ENCODE measurements around the gene THOC7.

THOC7 gene

DNA sequence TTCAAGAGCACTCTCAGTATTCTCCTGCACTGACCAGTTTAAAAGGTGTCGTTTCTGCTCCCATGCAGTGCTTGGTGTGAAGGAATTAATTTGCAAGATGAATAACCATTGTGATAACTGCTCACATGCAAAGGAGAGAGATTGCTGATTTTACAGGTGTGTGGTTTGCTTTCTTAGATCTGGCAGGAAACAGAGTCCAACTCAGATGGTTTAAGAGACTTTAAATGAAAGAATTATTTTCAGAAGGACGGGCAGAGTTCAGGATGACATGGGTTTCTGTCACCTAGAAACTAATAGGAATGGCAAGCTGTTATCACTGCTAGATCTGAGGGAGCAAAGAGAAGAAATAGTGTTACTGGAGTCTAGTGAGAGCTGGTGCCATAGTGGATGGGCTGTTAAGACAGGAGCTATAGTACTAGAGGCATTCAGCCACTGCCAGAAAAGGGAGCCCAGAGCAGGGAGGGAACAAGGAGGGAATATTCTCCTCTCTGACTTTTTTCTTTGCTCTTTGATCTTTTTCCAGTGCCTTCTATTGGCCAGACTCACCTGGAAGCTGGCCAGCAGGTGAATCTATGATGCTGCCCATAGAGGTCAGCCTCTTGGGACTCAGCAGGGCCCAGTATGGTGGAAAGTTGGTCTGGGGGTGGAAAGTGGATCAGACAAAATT lies 14.9 kb upstream of the THOC7 start:
- no peak for DNase-seq (ENCODE audit: low read depth in 2 of 2)

DNA sequence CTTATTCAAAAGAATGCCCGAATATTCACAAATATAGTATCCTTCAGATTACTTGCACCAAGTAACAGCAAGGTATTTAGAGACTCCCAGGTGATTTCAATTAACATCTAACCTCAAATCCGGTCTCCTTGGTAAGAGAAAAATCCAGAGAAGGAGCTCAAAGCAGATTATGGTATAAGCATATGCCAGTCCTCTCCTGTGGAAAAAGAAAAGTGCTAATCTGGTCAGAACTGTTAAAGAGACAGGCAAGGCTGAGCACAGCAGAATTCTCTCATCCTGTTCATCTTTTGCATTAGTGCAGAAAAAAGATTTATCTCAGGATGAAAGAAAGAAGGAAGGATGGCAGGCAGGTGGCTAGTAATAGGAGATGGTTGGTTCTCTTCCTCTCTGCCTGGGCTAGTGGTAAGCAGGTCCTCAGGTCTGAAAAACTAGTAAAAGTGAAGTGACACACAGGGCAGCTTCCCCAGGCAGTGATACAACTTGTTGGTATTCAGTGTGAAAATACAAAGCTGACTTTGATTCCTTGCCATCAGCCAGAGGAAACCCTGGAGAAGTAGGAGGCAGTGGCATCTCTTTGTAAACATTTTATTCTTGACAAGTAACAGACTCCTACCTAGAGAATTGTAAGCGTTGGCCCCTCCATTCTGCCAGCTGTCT lies 14.3 kb upstream of the THOC7 start:
- no peak for DNase-seq (ENCODE audit: low read depth in 2 of 2)

DNA sequence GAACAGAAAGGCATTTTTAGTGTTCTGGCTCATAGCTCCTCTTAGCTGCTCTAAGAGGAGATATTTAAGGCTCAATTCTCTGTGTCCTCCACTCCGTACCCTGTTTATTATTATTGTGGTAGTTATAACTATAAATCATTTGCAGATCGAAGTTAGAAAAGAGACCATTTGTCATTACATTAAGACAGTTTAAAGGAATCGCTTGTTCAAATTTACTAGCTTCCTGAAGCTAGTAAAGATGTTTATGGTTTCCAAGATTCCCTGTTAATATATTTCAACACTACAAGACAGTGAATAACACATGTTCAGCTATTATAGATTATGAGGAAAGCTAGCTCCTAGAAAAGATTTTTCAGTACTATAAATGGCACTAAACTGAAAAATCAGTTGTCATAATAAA lies 12.7 kb upstream of the THOC7 start:
- DNase-seq (ENCODE audit: low read depth in 2 of 2), result no peak

DNA sequence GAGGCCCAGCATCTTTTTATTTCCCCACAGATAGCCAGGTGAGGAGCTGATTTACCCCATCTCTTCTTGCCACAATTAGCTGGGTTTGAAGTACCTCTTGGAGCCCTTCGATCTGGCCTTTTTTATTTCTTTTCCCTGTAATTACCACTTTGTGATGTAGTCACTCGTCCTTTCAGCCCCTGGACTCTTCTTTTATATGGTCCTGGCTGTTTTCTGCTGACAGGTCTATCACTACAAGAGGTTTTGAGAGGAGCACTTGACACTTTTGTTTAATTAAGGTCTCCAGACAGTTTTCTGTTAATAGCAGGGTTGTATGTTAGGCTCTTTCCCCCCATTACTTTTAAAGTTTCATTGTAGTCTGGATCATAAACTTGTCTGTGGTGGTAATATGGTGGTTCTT lies 11.9 kb upstream of the THOC7 start:
- DNase-seq (ENCODE audit: low read depth in 2 of 2), result no peak

- DNase-seq (ENCODE audit: low read depth in 2 of 2), result no peak
Observed at GRCh38 chr3:63874769-63875168, 11.2 kb upstream of the THOC7 start.

DNA sequence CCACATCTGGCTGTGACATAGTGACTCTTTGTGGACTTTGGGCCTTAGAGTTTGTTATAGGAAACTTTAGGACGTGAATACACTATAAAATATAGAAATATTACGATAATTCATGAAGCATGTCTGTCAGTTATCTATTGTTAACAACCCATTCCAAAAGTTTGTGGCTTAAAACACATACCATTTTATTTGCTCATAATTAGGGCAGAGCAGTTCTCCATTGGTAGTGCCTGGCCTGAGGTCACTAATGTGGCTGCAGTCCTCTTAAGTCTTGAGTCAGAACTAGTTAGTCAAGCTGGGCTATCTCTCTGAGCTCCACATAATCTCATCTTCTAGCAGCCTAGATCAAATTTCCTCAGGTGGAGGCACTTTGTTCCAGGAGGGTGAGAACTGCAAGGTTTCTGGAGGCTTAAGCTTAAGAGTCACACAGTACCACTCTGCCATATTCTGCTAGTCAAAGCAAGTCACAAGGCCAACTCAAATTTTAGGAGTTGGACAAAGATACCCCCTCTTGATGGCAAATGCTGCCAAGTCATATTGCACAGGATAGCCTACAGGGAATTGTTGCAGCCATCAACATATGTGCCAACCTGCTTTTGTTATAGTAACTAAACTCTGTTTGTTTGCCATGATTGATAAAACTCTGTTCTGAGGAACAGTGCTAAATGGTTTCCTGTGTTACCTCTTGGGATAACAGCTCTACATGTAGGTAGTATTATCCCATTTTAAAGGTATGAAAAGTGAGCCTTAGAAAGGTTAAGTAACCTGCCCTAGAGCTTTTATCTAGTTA lies 8.7 kb upstream of the THOC7 start:
- DNase-seq (ENCODE audit: low read depth in 2 of 2), result no peak

DNA sequence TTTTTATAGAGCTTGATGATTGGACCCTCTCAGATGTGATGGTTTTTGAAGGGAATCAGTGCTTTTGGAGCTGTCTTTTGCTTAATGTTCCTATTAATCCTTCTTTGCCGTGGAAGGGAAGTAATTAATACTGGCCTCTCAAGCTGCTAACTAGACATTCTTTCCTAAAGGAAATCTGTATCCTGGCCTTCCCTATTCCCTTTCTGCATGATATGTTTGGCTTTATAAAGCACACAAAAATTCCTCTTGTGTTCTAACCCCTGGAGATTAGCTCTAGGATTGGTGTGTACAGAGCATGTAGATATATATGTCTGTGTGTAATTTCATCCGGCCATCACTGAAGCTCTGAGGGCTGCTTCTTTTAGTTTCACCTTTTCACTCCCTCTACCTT lies 7.0 kb upstream of the THOC7 start:
- DNase-seq (ENCODE audit: low read depth in 2 of 2), result no peak

- no peak for DNase-seq (ENCODE audit: low read depth in 2 of 2)
Observed at GRCh38 chr3:63869940-63870614, 6.5 kb upstream of the THOC7 start.

GRCh38 chr3:63867225-63867624 lies 3.6 kb upstream of the THOC7 start:
- no peak for DNase-seq (ENCODE audit: low read depth in 2 of 2)

GRCh38 chr3:63864965-63865327 lies 1.3 kb upstream of the THOC7 start:
- no peak for DNase-seq (ENCODE audit: low read depth in 2 of 2)

GRCh38 chr3:63864008-63864964 lies 681 bp upstream of the THOC7 start:
- DNase-seq (ENCODE audit: low read depth in 2 of 2), result peak; percentile 12 to 42

DNA sequence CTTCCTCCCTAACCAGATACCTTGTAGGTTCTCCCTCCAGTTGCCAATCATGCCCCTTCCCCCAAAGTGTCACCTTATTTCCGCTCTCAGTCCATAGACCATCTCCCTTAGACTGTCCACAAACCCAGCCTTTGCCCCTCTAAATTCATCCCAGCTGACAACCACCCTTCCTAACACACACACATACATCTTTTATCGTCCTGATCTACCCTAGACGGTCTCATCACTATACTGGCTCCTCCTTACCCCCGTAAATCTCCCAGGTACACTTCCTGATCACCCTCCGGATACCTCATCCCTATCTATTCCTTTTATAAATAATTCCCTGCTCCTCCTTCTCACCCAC lies 828 bp downstream of the THOC7 start:
- no peak for DNase-seq (ENCODE audit: low read depth in 2 of 2)

GRCh38 chr3:63861306-63861705 lies 2.3 kb downstream of the THOC7 start:
- no peak for DNase-seq (ENCODE audit: low read depth in 2 of 2)

- no peak for DNase-seq (ENCODE audit: low read depth in 2 of 2)
Observed at GRCh38 chr3:63860776-63861175, 2.8 kb downstream of the THOC7 start.

DNA sequence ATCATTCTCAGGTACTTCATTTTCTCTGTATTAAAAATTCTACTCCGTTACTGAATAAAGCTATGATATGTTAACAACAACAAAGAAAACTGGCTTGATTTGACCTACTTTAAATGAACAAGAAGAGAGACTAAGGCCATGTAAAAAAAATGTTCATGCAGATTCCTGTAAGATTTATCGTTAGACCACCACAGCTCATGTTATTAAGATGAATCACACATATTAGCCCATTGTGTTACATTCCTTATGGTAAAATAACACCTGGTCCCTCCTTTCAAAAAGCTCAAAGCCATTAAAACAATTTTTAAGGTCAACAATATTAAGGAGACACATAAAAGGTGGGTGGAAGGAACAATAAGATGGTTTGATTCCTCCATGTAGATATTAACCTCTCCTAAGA lies 6.3 kb downstream of the THOC7 start:
- DNase-seq (ENCODE audit: low read depth in 2 of 2), result no peak

DNA sequence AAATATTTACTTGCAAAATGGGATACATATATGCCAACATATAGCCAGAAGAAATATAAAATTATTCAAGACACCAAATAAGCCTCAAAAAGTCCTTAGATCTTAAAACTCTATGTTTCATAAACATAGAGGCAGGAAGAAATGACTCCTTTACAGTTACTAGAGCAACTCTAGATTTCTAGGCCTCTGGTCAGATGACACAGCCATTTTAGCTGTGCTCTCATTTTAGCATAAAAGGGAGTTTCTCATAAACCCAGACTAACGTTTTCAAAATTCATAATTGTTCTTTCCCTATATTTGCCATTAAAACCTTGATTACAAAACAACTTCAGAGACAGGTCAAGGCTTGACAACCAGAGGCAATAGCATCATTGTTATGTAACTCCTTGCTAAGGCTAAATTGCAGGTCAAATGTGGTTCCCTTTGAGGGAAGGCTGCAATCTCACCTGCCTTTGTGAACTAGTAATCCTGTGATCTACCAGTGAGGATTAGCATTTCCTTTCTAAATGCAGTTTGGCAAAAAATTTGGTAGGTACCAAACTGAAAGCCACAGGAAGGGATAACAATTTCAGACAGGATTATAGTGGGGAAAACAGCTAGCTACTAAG lies 8.2 kb downstream of the THOC7 start:
- DNase-seq (ENCODE audit: low read depth in 2 of 2), result no peak

- DNase-seq (ENCODE audit: low read depth in 2 of 2), result no peak
Observed at GRCh38 chr3:63853106-63853505, 10.5 kb downstream of the THOC7 start.

GRCh38 chr3:63851287-63851686 lies 12.3 kb downstream of the THOC7 start:
- no peak for DNase-seq (ENCODE audit: low read depth in 2 of 2)

- no peak for DNase-seq (ENCODE audit: low read depth in 2 of 2)
Observed at GRCh38 chr3:63849175-63849574, 14.4 kb downstream of the THOC7 start.

DNA sequence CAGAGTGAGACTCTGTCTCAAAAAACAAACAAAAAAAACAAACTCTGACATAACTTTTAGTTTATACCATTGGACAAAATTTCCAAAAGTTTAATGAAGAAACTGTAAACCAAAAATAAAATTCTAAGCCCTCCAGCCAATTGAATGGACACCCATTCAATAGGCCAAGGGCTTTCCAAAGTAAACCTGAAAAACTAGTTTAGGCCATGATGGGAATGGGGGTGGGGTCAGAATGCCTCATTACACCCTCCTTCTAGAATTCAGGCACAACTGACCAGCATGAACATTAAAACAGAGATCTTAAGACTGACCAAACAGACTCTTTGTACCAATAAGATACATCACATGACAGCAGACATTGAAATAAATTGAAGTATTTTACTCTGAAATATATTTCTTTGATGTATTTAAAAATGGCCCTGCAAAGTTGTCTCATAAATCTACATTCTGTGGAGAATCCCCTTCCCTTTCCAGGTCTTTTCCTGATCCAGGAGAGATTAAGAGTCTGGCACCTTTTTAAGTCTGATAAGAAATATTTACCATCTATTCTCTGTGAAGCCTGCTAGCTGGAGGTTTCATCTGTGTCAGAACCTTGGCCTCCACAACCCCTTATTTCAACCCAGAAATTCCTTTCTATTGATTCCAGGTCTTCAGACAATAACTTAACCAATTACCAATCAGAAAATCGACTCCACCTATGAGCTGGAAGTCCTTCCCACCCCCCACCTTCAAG lies 15.7 kb downstream of the THOC7 start:
- no peak for DNase-seq (ENCODE audit: low read depth in 2 of 2)
